OCI-LY1 (cell line): Measurements from ENCODE around the gene TMEM222.

Experiments
- CTCF ChIP-seq: fragments of 200-600 bp; sonication (generic), shearing (Covaris generic); IDR thresholded peaks from 2 replicates; pipeline ENCODE4 v1.5.1; 2017; ENCODE audit warnings: mild to moderate bottlenecking, antibody characterized with exemption, low read length, moderate library complexity, mixed read lengths
- EZH2 ChIP-seq: fragments of 200-600 bp; sonication (generic), shearing (Covaris generic); IDR thresholded peaks from 2 replicates; pipeline ENCODE4 v1.8.0; 2017; ENCODE audit warnings: borderline replicate concordance, mixed run types, mild to moderate bottlenecking, antibody characterized with exemption, low read length, moderate library complexity, mixed read lengths

GRCh38 chr1:27335506-27336422 is 13.8 kb downstream of the TMEM222 start:
- TF ChIP-seq CTCF (no peak), EZH2 (no peak)
